Neural progenitor cell (in vitro differentiated cells): ENCODE measurements around the gene PPT2. TPM values are rescaled to one million over a fixed set of nuclear protein-coding genes. Genes with fewer than 3 reads are reported as not detected.
A peak's percentile ranks its signal among the peaks of the same experiment; 100 is the strongest.

Experiments used
- DNase-seq: peaks from one replicate; pipeline ENCODE4 v3.0.0-alpha.2; 2016; ENCODE audit warnings: low spot score
- H2AFZ ChIP-seq: fragments of 200-600 bp; sonication (generic); replicated peaks from 2 replicates; pipeline ENCODE4 v1.6.1; 2016; ENCODE audit warnings: antibody characterized with exemption
- H3F3A ChIP-seq: fragments of 200-600 bp; sonication (generic); 2 replicates; pipeline ENCODE4 v1.6.1; 2016; ENCODE audit warnings: antibody characterized with exemption, low read depth
- H3K27ac ChIP-seq: fragments of 200-600 bp; sonication (generic); 2 replicates; pipeline ENCODE4 v1.5.1; 2016; ENCODE audit warnings: mild to moderate bottlenecking
- H3K27me3 ChIP-seq: fragments of 200-600 bp; sonication (generic); 2 replicates; pipeline ENCODE4 v1.6.1; 2016; ENCODE audit warnings: mild to moderate bottlenecking, moderate library complexity
- H3K36me3 ChIP-seq: fragments of 200-600 bp; sonication (generic); 2 replicates; pipeline ENCODE4 v1.5.1; 2016
- H3K4me1 ChIP-seq: fragments of 200-600 bp; sonication (generic); 2 replicates; pipeline ENCODE4 v1.6.1; 2016; ENCODE audit warnings: mixed run types
- H3K4me2 ChIP-seq: fragments of 200-600 bp; sonication (generic); 2 replicates; pipeline ENCODE4 v1.6.1; 2016
- H3K4me3 ChIP-seq: fragments of 200-600 bp; sonication (generic); 2 replicates; pipeline ENCODE4 v1.5.1; 2016
- H3K79me2 ChIP-seq: fragments of 200-600 bp; sonication (generic); 2 replicates; pipeline ENCODE4 v1.6.1; 2016; ENCODE audit warnings: low read depth
- H3K9ac ChIP-seq: fragments of 200-600 bp; sonication (generic); 2 replicates; pipeline ENCODE4 v1.6.1; 2016
- H3K9me3 ChIP-seq: fragments of 200-600 bp; sonication (generic); 2 replicates; pipeline ENCODE4 v1.5.1; 2016; ENCODE audit warnings: low read depth
- H4K20me1 ChIP-seq: fragments of 200-600 bp; sonication (generic); 2 replicates; pipeline ENCODE4 v1.6.1; 2016; ENCODE audit warnings: low read depth
- H3K27ac Mint-ChIP-seq: 3 replicates; pipeline ENCODE4 v1.8.0; 2021; ENCODE audit warnings: mixed read lengths
- H3K27me3 Mint-ChIP-seq: 2 replicates; pipeline ENCODE4 v1.8.0; 2022; ENCODE audit warnings: low read depth, mild to moderate bottlenecking, inconsistent platforms, moderate library complexity, mixed read lengths; ENCODE audit not compliant: insufficient read depth
- H3K36me3 Mint-ChIP-seq: 3 replicates; pipeline ENCODE4 v1.8.0; 2021; ENCODE audit warnings: mixed read lengths
- H3K4me1 Mint-ChIP-seq: 3 replicates; pipeline ENCODE4 v1.8.0; 2021; ENCODE audit warnings: mixed read lengths
- H3K4me3 Mint-ChIP-seq: 3 replicates; pipeline ENCODE4 v1.8.0; 2021; ENCODE audit warnings: mild to moderate bottlenecking, moderate library complexity, mixed read lengths
- H3K9me3 Mint-ChIP-seq: 3 replicates; pipeline ENCODE4 v1.8.0; 2020; ENCODE audit warnings: mixed read lengths
- EZH2 ChIP-seq: fragments of 200-600 bp; sonication (generic); IDR thresholded peaks from 2 replicates; pipeline ENCODE4 v1.6.1; 2017; ENCODE audit warnings: antibody characterized with exemption, mild to moderate bottlenecking, moderate library complexity
- EZH2phosphoT487 ChIP-seq: fragments of 200-600 bp; sonication (generic); IDR thresholded peaks from 2 replicates; pipeline ENCODE4 v1.6.1; 2017; ENCODE audit warnings: antibody characterized with exemption
- total RNA-seq: library from RNA; depleted of rRNA; stranded (reverse); fragments of >200 nt; gene quantifications from 2 replicates; pipeline ENCODE4 v1.2.3, GENCODE V29; 2015; ENCODE audit warnings: low replicate concordance
- TF ChIP-seq, protein P1 (sequence below): fragments of 200-600 bp; sonication (generic); IDR thresholded peaks from 2 replicates; pipeline ENCODE4 v1.5.1; 2017; ENCODE audit warnings: antibody characterized with exemption, mild to moderate bottlenecking

The PPT2 gene
- total RNA-seq, 1 donor from 2014 or later = 18.6 TPM

DNA sequence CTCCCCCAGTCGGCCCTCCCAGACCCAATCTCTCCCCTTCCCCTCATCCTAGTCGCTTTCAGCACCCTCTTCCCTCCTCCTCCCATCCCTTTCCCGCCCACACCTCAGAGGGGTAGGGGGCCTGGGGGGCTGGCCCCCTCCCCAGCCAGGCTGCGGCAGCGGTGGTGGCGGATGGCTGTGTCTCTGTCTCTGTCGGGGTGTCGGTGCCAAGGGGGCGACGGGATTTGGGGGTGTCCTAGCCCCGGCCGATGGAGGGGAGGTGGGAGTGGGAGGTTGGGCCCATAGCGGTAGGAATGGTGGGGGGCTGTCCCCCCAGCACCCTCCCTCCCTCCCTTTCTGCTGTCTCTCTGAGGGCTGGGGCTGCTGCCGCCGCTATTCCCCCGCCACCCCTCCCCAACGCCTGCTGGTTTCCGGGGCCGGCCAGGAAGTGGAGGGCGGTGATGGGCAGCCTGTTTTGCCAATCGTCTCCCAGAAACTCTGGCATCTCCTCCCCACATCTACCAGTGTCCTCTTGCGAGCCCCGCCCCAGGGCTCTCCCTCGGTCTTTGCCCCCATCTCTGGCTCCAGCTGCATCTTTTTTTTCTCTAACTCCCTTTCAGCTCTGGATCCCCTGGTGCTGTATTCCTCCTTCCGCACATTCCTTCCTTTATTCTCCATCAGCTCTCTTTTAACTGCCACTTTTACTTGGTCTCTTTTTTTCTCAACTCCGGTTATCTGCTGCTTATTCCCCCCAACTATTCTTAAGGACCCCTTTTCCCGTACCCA, 22.0 kb downstream of the PPT2 start, which contains the start of gene AGPAT1:
Gene AGPAT1 (minus strand): TSS at position 374 of the 765 bp plus-strand sequence. CDS start 4,588 bp downstream, outside the sequence.
- peak within 1 kb of the TSS; percentile 97 for H3K9ac ChIP-seq
- peak within 1 kb of the TSS; percentile 93 for H3K27ac ChIP-seq
- H4K20me1 ChIP-seq = peaks cover 31% of the 10 kb centered on the region
- no peaks in the 10 kb centered on the region for H3K36me3 ChIP-seq
- Mint-ChIP-seq H3K9me3 (no peaks in the 10 kb centered on the region), H3K27ac (peak within 1 kb of the TSS; percentile 90), H3K4me1 (peaks cover 38% of the 10 kb centered on the region), H3K27me3 (peaks cover 8% of the 10 kb centered on the region), H3K36me3 (peaks cover 18% of the 10 kb centered on the region), H3K4me3 (peak within 1 kb of the TSS; percentile 97)
- DNase-seq = peak; percentile 97
- peaks cover 24% of the 10 kb centered on the region for H3K4me1 ChIP-seq
- peak within 1 kb of the TSS; percentile 93 for H3K4me2 ChIP-seq
- TF ChIP-seq EZH2 (no peak), EZH2phosphoT487 (no peak)
- TF ChIP-seq, protein P1, sequence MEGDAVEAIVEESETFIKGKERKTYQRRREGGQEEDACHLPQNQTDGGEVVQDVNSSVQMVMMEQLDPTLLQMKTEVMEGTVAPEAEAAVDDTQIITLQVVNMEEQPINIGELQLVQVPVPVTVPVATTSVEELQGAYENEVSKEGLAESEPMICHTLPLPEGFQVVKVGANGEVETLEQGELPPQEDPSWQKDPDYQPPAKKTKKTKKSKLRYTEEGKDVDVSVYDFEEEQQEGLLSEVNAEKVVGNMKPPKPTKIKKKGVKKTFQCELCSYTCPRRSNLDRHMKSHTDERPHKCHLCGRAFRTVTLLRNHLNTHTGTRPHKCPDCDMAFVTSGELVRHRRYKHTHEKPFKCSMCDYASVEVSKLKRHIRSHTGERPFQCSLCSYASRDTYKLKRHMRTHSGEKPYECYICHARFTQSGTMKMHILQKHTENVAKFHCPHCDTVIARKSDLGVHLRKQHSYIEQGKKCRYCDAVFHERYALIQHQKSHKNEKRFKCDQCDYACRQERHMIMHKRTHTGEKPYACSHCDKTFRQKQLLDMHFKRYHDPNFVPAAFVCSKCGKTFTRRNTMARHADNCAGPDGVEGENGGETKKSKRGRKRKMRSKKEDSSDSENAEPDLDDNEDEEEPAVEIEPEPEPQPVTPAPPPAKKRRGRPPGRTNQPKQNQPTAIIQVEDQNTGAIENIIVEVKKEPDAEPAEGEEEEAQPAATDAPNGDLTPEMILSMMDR = no peak
- no peak within 1 kb of the TSS for H2AFZ ChIP-seq
- no peaks in the 10 kb centered on the region for H3K27me3 ChIP-seq
- H3K79me2 ChIP-seq = peaks cover 67% of the 10 kb centered on the region
- H3K9me3 ChIP-seq = no peaks in the 10 kb centered on the region
- H3K4me3 ChIP-seq = peak within 1 kb of the TSS; percentile 99
- H3F3A ChIP-seq = peaks cover 20% of the 10 kb centered on the region

DNA sequence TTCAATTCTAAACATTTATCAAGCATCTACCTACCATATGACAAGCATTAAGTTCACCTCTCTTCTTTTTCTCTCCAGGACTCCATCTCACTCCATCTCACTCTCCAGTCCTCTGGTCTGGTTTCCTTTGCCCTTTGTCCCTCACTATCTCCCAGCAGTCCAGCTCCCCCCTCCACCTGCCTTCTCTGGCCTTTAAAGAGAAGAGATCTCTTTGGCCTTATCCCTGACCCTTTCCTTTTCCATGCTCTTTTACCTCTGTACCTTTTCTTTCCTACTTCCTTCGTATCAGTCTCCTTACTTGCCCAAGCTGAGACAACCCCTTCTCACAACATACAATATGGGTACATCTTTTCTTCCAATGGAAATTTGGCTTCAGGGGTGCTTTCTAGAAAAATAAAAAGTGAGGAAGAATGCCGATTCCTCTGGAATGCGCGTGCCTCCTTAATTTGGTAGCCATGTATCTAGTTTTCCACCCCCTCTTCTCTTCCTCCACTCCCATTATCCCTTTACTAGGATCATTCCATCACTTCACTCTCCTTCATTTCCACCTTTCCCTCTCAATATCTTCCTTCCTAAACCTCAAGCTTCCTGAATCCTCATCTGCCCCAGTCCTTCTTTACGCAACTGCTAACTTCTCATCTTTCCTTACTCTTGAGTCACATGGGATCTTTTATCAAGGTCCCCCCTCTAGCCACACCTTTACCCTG, 22.7 kb downstream of the PPT2 start:
- Histone ChIP-seq H3F3A (peaks cover 20% of the 10 kb centered on the region), H3K9ac (peak overlapping the region; percentile 40), H3K27me3 (no peaks in the 10 kb centered on the region), H3K4me1 (peaks cover 24% of the 10 kb centered on the region), H3K27ac (peak overlapping the region; percentile 93), H3K4me3 (peak overlapping the region; percentile 99), H3K4me2 (peak overlapping the region; percentile 93), H3K9me3 (no peaks in the 10 kb centered on the region), H2AFZ (peak overlapping the region; percentile 42), H3K79me2 (peaks cover 66% of the 10 kb centered on the region), H4K20me1 (peaks cover 31% of the 10 kb centered on the region), H3K36me3 (no peaks in the 10 kb centered on the region)
- peak overlapping the region; percentile 97 for H3K4me3 Mint-ChIP-seq
- no peak for DNase-seq
- H3K36me3 Mint-ChIP-seq = peaks cover 13% of the 10 kb centered on the region
- H3K27ac Mint-ChIP-seq = peak overlapping the region; percentile 90
- H3K4me1 Mint-ChIP-seq = peaks cover 38% of the 10 kb centered on the region
- peaks cover 9% of the 10 kb centered on the region for H3K27me3 Mint-ChIP-seq
- TF ChIP-seq EZH2phosphoT487 = no peak
- no peaks in the 10 kb centered on the region for H3K9me3 Mint-ChIP-seq

DNA sequence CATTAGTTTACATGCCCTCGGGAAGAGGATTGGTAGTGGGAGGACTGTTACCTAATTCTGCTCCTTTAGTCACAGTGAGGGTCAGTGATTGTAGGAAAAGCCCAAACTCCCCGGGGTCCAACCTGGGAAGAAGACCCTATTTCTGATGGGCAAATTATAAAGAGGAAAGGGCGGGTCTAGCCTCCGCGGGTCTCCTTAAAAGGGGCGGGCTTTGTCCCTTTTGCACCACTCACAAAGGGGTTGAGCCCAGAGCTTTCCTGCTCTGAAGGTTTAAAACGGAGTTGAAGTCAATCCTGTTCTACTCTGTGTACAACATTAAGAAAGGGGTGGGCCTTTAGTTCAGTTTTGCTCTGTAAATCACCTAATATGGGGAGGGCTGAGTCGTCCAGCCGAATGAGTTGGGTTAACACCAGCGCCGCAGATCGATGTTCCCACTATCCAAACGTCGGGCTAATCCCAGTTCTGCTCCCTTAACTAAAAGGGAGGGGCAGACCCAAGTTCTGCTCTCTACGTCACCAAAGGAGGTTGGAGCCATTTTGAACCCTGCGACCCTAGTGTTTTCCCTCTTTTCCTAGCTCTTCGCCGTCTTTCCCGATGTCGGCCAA, 23.3 kb downstream of the PPT2 start:
- Mint-ChIP-seq H3K4me3 (peak overlapping the region; percentile 97), H3K4me1 (peaks cover 38% of the 10 kb centered on the region), H3K27me3 (peaks cover 9% of the 10 kb centered on the region), H3K9me3 (no peaks in the 10 kb centered on the region), H3K36me3 (peaks cover 13% of the 10 kb centered on the region), H3K27ac (peak overlapping the region; percentile 90)
- peaks cover 59% of the 10 kb centered on the region for H3K79me2 ChIP-seq
- H4K20me1 ChIP-seq = peaks cover 31% of the 10 kb centered on the region
- peak overlapping the region; percentile 33 for H3K9ac ChIP-seq
- no peaks in the 10 kb centered on the region for H3K9me3 ChIP-seq
- peak; percentile 83 for DNase-seq
- H2AFZ ChIP-seq = peak overlapping the region; percentile 42
- H3K27me3 ChIP-seq = no peaks in the 10 kb centered on the region
- H3K36me3 ChIP-seq = no peaks in the 10 kb centered on the region
- peak overlapping the region; percentile 93 for H3K27ac ChIP-seq
- H3F3A ChIP-seq = peaks cover 20% of the 10 kb centered on the region
- peak overlapping the region; percentile 93 for H3K4me2 ChIP-seq
- TF ChIP-seq EZH2 = no peak
- no peak for TF ChIP-seq EZH2phosphoT487
- TF ChIP-seq, protein P1 = no peak
- H3K4me3 ChIP-seq = peak overlapping the region; percentile 99
- H3K4me1 ChIP-seq = peaks cover 24% of the 10 kb centered on the region
